Right lobe of liver (tissue), 6 donors: ENCODE data around the gene ZSWIM9. TPM values are rescaled to one million over a fixed set of nuclear protein-coding genes. Genes with fewer than 3 reads are reported as not detected.
A peak's percentile ranks its signal among the peaks of the same experiment; 100 is the strongest.

Experiments
- ATAC-seq, 4 donors: fragments of 200-7000 bp; cut with Tn5 transposase; one replicate each; pipeline ENCODE4 v1.9.1; 2020; ENCODE audit warnings: mild to moderate bottlenecking in 4 of 4, moderate library complexity in 4 of 4
- DNase-seq, 3 donors: peaks; one replicate each; pipeline ENCODE4 v3.0.0-alpha.2; 2020
- H3K27ac ChIP-seq, 3 donors: fragments of 200-600 bp; one replicate each; pipeline ENCODE4 v1.8.0; 2022
- H3K27me3 ChIP-seq, 2 donors: fragments of 200-600 bp; one replicate each; pipeline ENCODE4 v1.8.0; 2022
- H3K36me3 ChIP-seq, 4 donors: fragments of 200-600 bp; sonication (generic) in 1 of 4; one replicate each; pipeline versions ENCODE4 v1.5.1 to v1.8.0; 2017 to 2022; ENCODE audit warnings: control low read depth in 1 of 4
- H3K4me1 ChIP-seq, 4 donors: fragments of 200-600 bp; sonication (generic) in 1 of 4; one replicate each; pipeline versions ENCODE4 v1.5.1 to v1.8.0; 2017 to 2022; ENCODE audit warnings: control low read depth in 1 of 4
- H3K4me3 ChIP-seq, 3 donors: fragments of 200-600 bp; one replicate each; pipeline ENCODE4 v1.8.0; 2022
- H3K9me3 ChIP-seq, 4 donors: fragments of 200-600 bp; sonication (generic) in 1 of 4; one replicate each; pipeline versions ENCODE4 v1.5.1 to v1.8.0; 2017 to 2022; ENCODE audit warnings: control low read depth in 1 of 4
- CTCF ChIP-seq, 4 donors: fragments of 200-600 bp in 3 of 4; fragments of 450-650 bp in 1 of 4; IDR thresholded peaks; one replicate each; pipeline versions ENCODE4 v1.5.1 to v1.8.0; 2016 to 2022; ENCODE audit warnings: antibody characterized with exemption in 4 of 4, mild to moderate bottlenecking in 2 of 4
- POLR2A ChIP-seq: fragments of 450-650 bp; IDR thresholded peaks from one replicate; pipeline ENCODE4 v1.6.1; 2017; ENCODE audit warnings: antibody characterized with exemption, mild to moderate bottlenecking
- WGBS: methylation state at CpG from one replicate; pipeline ENCODE4 v1.1.6; 2018; ENCODE audit warnings: low coverage, low lambda C conversion rate; ENCODE audit not compliant: insufficient coverage; ENCODE audit errors: missing lambda C conversion rate; 5-methylcytosine and 5-hydroxymethylcytosine counted together
- intact Hi-C, 2 donors: fragments of 100-400 bp; cut with DNase I; formaldehyde crosslinking; loops; one replicate each; pipeline versions ENCODE4 v1.11.2 to v1.14.1; 2022
- total RNA-seq, 6 experiments: library from RNA; depleted of rRNA in 2 of 6; stranded (reverse); fragments of >200 nt in 2 of 6; fragmentation: NEBNext Ultra II Directional in 3 of 6; extraction: Animal tissue kit (Norgen Biotek cat#: 25700) in 3 of 6; gene quantifications; one replicate each; pipeline versions ENCODE4 v1.1.0 to v1.2.4, GENCODE V29; 2016 to 2023
- donor health status: DM: no; HTN: yes; CAD: no.
- donor health status: DM: no; HTN: no; CAD: no.
- donor health status: DM: no; HTN: no; CAD: no.
- donor health status: DM: no; HTN: yes; CAD: no.
- donor health status: DM: no; HTN: yes; CAD: no.

ZSWIM9 gene
- total RNA-seq, 6 experiments from 2014 or later, result 1.5 to 2.5 (median 2.0) TPM

GRCh38 chr19:48246101-48246500 lies 75.6 kb downstream of the ZSWIM9 start:
- peak; percentile 45 to 74 (median 53) for ATAC-seq
- intact Hi-C loops, result no loop called here
- H3K36me3 ChIP-seq, result peaks cover 0 to under 1% (median 0%) of the 10 kb centered on the region in 4 donors

GRCh38 chr19:48247212-48247611 lies 76.7 kb downstream of the ZSWIM9 start:
- WGBS, result 92% methylated on average over 3 of the region's 3 CpGs
- Histone ChIP-seq H3K27ac (no peak overlapping the region), H3K9me3 (no peaks in the 10 kb centered on the region), H3K4me1 (peaks cover 0 to 14% (median 0%) of the 10 kb centered on the region in 4 donors), H3K27me3 (no peaks in the 10 kb centered on the region), H3K36me3 (no peaks in the 10 kb centered on the region), H3K4me3 (no peak overlapping the region)
- ATAC-seq (no peak), DNase-seq (no peak)
- intact Hi-C loops, result no loop called here
- TF ChIP-seq CTCF (IDR thresholded peaks at IDR 0.05), result no peak
- TF ChIP-seq POLR2A, result no peak

More at GRCh38 chr19:48246101-48246500, 75.6 kb downstream of the ZSWIM9 start:
- DNase-seq, result no peak
- TF ChIP-seq CTCF (IDR thresholded peaks at IDR 0.05) (no peak), POLR2A (no peak)
- H3K27ac ChIP-seq, result no peak overlapping the region
- WGBS, result 26% methylated on average over 5 of the region's 5 CpGs
- H3K4me3 ChIP-seq, result no peak overlapping the region
- no peaks in the 10 kb centered on the region for H3K9me3 ChIP-seq
- H3K4me1 ChIP-seq, result peaks cover 0 to 14% (median 0%) of the 10 kb centered on the region in 4 donors
- no peaks in the 10 kb centered on the region for H3K27me3 ChIP-seq

Other genes with a start within 250 kb of the ZSWIM9 start
- not detected for gene BSPH1, start 178.5 kb upstream of the ZSWIM9 start, total RNA-seq
- not detected for gene ELSPBP1, start 176.0 kb upstream of the ZSWIM9 start, total RNA-seq
- not detected for gene CABP5, start 126.6 kb upstream of the ZSWIM9 start, total RNA-seq
- gene PLA2G4C, start 59.9 kb upstream of the ZSWIM9 start, total RNA-seq, result 10 to 100 TPM in 3 of 6 experiments, 1 to 10 TPM in 3; 3.8 to 29.7 (median 9.8) TPM
- gene LIG1, start 336 bp upstream of the ZSWIM9 start, total RNA-seq, result 10 to 100 TPM in 2 of 6 experiments, 1 to 10 TPM in 4; 5.2 to 16.6 (median 7.7) TPM
- 10 to 100 TPM; 15.4 to 24.5 (median 19.8) TPM for gene CARD8, start 85.2 kb downstream of the ZSWIM9 start, total RNA-seq
- under 1 TPM in 1 of 6 experiments, not detected in 5; 0.49 TPM for gene ZNF114, start 99.4 kb downstream of the ZSWIM9 start, total RNA-seq
- gene EMP3, start 154.9 kb downstream of the ZSWIM9 start, total RNA-seq, result 10 to 100 TPM in 1 of 6 experiments, 1 to 10 TPM in 5; 2.8 to 14.2 (median 5.6) TPM
- 10 to 100 TPM in 3 of 6 experiments, 1 to 10 TPM in 3; 6.5 to 15.1 (median 9.8) TPM for gene TMEM143, start 193.3 kb downstream of the ZSWIM9 start, total RNA-seq
- gene SYNGR4, start 193.7 kb downstream of the ZSWIM9 start, total RNA-seq, result under 1 TPM in 1 of 6 experiments, not detected in 5; 0.80 TPM
- gene KDELR1, start 220.9 kb downstream of the ZSWIM9 start, total RNA-seq, result 10 to 100 TPM; 69.1 to 83.1 (median 77.1) TPM
- under 1 TPM; 0.09 to 0.29 (median 0.22) TPM for gene GRIN2D, start 223.0 kb downstream of the ZSWIM9 start, total RNA-seq